Heart left ventricle (tissue), 13 donors: Measurements from ENCODE around the gene GATA2.

Experiments
- POLR2A ChIP-seq, 2 donors: fragments of 450-650 bp; IDR thresholded peaks; one replicate each; pipeline ENCODE4 v1.6.1; 2017; ENCODE audit warnings: antibody characterized with exemption in 2 of 2, mild to moderate bottlenecking in 2 of 2, moderate library complexity in 2 of 2
- TF ChIP-seq, protein P1 (sequence below), 12 donors: fragments of 200-600 bp; sonication (generic) in 4 of 12; IDR thresholded peaks; one replicate each; pipeline versions ENCODE4 v1.5.0 to v1.8.0; 2018 to 2022; ENCODE audit warnings: antibody characterized with exemption in 12 of 12, mild to moderate bottlenecking in 5 of 12
- donor health status: ischemic (EF 13 %, LVEDD 7.1; RV severe dilation, severe dysfunction).
- donor health status: DM: no; HTN: yes; CAD: no.
- donor health status: DM: no; HTN: no; CAD: no.
- donor health status: ischemic (EF 25% LVEDD 6.9; RV normal size, moderate dysfunction).
- donor health status: ischemic (EF 25% LVEDD 5.7; RV mildly dilated, moderate dysfunction).
- donor health status: ischemic (EF 35%, LVEDD 5.7; RV mildly dilated, moderate dysfunction).
- donor health status: nonischemic (EF 11% LVEDD 7.7; RV severe dilation, severe dysfunction).
- donor health status: DM: yes; HTN: yes; CAD: no.
- donor health status: PGD.
- donor health status: ischemic (EF 29% LVEDD 5.4; RV normal size, mild dysfunction).
- donor health status: nonischemic (EF 23%, LVEDD 6.1; RV moderate dilation, normal function).

DNA sequence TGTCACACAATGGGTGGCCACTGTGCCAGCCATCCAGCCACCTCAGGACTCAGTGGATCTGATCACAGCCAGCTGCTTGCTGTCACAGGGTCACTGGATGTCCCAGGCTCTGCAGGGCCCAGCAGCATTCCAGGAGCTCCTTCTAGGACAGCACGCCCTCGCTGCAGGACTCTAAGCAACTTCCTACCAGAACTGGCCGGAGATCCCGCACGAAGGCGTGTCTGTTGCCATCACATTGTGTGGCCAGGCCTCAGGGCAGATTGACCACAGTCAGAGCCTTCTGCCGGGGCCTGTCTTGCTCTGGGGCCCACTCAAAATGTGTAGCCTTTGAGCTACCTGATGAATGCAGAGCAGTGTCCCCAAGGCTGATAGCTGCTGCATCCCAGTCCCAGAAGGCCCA, 50.9 kb downstream of the GATA2 start:
- TF ChIP-seq, protein P1, sequence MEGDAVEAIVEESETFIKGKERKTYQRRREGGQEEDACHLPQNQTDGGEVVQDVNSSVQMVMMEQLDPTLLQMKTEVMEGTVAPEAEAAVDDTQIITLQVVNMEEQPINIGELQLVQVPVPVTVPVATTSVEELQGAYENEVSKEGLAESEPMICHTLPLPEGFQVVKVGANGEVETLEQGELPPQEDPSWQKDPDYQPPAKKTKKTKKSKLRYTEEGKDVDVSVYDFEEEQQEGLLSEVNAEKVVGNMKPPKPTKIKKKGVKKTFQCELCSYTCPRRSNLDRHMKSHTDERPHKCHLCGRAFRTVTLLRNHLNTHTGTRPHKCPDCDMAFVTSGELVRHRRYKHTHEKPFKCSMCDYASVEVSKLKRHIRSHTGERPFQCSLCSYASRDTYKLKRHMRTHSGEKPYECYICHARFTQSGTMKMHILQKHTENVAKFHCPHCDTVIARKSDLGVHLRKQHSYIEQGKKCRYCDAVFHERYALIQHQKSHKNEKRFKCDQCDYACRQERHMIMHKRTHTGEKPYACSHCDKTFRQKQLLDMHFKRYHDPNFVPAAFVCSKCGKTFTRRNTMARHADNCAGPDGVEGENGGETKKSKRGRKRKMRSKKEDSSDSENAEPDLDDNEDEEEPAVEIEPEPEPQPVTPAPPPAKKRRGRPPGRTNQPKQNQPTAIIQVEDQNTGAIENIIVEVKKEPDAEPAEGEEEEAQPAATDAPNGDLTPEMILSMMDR (IDR thresholded peaks at IDR 0.05), result no peak
- no peak for TF ChIP-seq POLR2A (IDR thresholded peaks at IDR 0.05)
